Suppressor macrophage (primary cell): Measurements from ENCODE around the gene RABEP1.

Source experiments
- DNase-seq, 4 experiments: peaks; one replicate each; pipeline ENCODE4 v3.0.0-alpha.2; 2020 to 2022

Gene RABEP1

DNA sequence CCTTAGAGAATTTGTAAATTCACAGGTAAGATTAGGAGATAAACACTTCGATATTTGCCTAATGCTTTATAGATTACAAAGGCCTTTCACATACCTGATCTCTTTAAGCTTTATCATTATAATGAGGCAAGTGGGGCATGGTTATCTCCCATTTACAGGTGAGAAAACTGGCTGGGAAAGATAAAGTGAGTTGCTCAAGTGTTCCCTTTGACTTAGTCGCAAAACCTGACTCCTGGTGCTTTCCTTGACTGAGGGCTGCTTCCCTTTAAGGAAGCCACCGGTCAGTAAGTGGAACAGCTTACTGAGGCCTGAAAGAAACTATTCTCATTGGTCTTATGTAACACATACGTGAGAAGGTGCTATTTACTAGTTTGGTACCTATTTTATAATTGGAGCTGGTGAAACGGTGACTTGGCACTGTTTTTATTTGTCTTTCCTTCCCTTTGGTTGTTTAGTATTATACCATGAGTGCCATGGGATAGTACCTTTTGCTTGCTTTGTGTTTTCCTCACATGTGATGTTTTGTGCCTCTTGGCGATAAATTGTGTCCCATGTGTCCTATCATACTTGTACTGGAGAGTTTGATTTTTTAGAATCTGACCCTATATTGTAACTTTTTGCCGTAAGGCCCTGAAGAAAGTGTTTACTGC lies 80.2 kb downstream of the RABEP1 start:
- DNase-seq, result no peak

GRCh38 chr17:5364156-5364555 lies 82.1 kb downstream of the RABEP1 start:
- no peak for DNase-seq

DNA sequence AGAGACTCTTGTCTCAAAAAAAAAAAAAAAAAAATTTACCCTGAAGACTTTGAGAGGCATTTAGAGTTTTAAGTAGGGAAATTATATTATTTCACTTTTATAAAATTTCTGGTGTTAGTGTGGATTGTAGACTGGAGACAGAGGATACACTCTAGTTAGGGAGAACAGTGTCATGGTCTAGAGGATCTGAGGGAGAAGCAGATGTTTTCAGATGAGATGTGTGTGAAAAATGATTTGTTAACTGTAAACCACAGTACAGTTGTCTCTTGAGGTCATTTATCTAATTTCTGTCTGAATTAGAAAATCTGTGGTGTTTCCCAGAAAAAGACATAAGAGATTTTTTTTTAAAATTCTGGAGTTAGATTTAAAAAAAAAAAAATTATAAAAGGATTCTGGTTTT lies 82.6 kb downstream of the RABEP1 start:
- DNase-seq, result no peak

GRCh38 chr17:5365831-5366230 lies 83.7 kb downstream of the RABEP1 start:
- DNase-seq, result no peak

GRCh38 chr17:5370411-5370810 lies 88.3 kb downstream of the RABEP1 start:
- DNase-seq, result no peak

DNA sequence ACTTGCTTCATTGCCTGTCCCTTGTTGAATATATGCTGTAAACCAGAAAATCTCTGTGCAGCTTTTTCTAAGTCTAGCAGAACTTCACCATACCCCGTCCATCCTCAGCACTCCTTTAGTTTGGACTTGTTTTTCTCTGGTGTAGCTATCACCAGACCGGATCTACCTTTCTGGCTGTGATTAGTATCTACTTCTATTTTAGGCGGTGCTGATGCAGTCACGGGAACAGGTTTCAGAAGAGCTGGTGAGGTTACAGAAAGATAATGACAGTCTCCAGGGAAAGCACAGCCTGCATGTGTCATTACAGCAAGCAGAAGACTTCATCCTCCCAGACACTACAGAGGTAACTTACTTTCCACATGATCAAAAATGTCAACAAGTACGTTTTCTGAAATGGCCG lies 91.0 kb downstream of the RABEP1 start:
- no peak for DNase-seq

DNA sequence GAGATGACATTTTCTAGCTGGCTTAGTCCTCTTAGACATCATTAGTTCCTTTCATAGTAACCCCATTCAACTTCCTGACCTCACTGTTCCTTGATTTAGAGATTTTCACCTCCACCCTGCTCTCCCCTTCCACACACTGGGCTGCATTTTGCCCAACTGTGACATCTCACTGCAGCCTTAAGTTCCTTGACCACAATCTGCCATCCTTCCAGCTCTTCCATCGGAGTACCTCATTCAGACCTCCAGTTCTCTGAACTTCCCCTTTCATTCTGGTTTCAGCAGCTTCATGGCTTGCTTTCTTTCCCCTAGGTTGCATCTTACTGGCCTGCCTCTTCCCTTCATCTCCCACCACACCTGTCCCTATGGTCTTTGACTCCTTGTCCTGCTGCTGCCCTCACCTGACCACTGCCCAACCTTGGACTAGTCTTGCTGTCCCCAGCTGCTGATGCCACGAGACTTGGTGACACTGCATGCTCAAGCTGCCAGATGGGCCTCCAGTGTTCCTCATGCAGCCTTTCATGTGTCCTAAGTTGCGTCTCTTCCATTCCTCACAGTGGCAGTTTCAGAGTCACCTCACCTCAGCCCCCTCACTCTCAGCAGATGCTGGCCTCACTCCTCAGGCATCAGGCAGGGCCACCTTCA lies 96.6 kb downstream of the RABEP1 start:
- DNase-seq, result peak in 3 of 4 experiments; percentile 12 to 24 (median 23)

DNA sequence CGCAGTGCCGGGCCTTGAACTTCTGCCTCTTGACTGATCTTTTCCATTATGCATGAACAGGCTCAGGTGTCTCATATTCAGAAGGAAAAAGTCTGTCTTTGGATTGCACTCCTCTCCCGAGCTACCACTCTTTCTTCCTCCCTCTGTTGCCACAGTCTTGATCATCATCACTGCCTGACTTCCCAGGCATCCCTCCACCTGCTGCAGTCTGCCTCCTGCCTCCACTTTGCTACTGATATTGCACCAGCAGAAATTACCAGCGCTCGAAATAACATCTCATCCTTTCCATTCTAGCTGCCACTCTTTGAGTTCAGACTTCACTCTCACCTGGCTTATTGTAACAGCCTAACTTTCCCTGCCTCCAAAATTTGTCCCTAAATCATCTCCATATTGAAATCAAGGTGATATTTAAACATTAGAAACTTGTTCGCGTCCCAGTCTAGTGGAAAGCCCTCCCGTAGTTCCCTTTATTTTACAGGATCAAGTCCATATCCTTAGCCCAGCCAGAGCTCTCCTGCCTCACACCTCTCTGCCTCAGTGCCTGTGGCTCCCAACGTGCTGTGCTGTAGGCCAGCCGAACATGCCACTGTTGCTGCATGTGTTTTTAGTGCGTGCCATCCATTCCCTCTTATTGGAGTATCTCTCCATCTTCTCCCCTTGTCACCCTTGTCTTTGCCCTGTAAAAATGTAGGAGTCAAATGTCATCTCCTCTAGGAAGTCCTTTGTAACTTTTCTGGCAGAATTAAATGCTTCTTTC lies 97.4 kb downstream of the RABEP1 start:
- no peak for DNase-seq

DNA sequence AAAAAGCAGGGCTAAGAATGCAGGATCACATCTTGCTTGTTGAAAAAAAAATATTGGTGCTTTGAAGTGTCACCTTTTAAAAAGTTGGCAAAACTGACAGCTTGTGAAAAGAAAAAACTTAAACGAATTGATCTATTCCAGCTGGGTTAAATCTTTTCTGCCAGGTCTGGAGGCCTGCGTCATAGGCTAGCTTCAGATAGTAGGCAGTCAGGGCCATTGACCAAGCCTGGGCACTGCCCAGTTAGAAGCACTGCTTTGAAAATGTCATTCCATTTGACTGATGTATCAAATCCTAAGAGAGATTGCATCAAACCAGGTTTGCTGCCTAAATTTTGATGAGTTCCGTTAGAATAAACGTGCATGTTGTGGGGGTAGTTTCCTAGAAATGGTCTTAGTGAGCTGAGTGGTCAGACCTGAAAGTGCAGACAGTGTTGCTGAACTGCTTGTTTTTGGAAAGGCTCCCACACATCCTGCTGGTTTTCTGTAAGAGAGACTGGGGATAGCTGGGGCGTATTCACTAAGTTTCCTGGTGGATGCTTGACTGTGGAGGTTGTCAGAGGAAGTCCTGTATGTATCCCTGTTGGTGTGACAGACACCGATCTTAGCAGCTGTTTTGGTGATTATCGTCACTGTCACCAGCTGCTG lies 98.5 kb downstream of the RABEP1 start:
- DNase-seq, result no peak

DNA sequence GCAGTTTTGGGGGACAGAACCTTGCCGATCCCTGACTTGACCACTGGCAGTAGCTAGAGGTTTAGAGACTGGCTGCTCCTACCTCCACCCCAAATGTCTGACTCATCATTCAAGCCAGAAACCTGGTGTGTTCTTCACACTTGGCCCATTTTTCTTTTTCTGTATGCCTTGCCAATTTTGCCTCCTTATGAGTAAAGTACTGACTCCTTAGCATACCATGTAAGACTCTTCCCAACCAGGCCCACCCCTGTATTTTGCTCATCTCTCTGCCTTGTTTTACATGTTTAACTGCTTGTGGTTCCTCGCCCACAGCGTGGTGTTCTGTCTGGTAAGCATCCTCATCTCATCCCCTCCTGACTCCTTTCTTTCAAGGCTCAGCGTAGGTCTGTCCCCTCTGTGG lies 99.5 kb downstream of the RABEP1 start:
- no peak for DNase-seq

GRCh38 chr17:5391678-5392077 lies 109.6 kb downstream of the RABEP1 start:
- no peak for DNase-seq

DNA sequence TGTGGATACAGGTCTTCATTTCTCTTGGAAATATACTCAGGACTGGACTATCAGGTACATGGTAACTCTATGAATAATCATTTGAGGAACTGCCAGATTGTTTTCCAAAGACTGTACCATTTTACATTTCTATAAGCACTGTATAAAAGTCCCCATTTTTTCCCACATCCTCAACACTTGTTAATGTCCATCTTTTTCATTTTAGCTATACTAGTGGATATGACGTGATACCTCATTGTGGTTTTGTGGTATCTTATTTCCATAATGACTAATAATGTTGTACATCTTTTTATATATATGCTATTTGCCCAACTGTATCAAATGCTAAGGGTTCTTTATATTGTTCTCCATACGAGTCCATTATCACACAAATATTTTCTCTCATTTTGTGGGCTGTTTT lies 114.5 kb downstream of the RABEP1 start:
- DNase-seq, result no peak

GRCh38 chr17:5399767-5400166 lies 117.7 kb downstream of the RABEP1 start:
- DNase-seq, result no peak

DNA sequence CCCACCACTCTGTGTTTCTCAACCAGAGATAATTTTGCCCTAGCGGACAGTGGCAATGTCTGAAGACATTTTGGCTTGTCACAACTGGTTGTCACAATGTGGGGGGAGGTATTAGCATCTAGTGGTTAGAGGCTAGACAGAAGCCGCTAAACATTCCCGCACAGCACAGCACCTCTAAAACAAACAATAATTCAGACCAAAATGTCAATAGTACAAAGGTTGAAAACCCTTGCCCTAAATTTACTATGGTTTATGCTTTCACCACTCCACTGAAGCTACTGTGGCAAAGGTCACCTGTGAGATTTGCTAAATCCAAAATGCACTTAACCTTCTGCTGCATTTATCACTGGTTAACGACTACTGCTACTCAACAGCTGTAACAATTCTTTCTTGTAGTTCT lies 123.3 kb downstream of the RABEP1 start:
- DNase-seq, result no peak

DNA sequence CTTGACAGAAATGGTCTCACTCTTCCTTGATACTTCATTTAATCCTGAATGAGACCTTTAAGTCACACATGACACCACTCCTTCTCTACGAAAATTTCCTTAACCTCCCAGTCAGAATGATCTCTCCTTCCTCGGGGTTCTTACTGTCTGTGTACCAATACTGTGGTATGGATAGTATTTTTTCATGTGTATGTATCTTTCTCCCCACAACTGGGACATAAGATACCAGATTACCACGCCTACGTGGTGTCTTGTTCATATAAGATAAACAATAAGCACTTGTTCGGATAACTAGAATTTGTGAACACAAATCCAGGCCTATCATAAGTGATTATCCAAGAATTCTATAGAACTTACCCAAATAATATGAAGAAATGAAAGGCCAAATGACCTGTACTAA lies 126.1 kb downstream of the RABEP1 start:
- DNase-seq, result no peak

GRCh38 chr17:5410594-5411272 lies 128.6 kb downstream of the RABEP1 start:
- DNase-seq, result no peak

- DNase-seq, result peak in 3 of 4 experiments; percentile 28 to 61 (median 49)
Observed at GRCh38 chr17:5413682-5414081, 131.6 kb downstream of the RABEP1 start.

GRCh38 chr17:5416901-5417300 lies 134.8 kb downstream of the RABEP1 start:
- DNase-seq, result no peak

GRCh38 chr17:5418858-5419355 lies 136.8 kb downstream of the RABEP1 start:
- peak; percentile 37 to 62 (median 50) for DNase-seq

- peak; percentile 95 to 98 (median 96) for DNase-seq
Observed at GRCh38 chr17:5419356-5419958, 137.4 kb downstream of the RABEP1 start, which contains the start of gene NUP88. Gene NUP88, minus strand, starts transcription at chr17:5419662. Its CDS starts 12 bp downstream, at chr17:5419650.

- peak; percentile 84 to 94 (median 90) for DNase-seq
Observed at GRCh38 chr17:5419959-5420653, 138.0 kb downstream of the RABEP1 start, which contains the start of gene RPAIN. Gene RPAIN, plus strand, starts transcription at chr17:5420182. Its CDS starts 29 bp downstream, at chr17:5420211.
